CD4-positive, alpha-beta T cell treated with Interleukin-2 at 100 ng/mL for 4 hours (primary cell): ENCODE results near the gene ARPC2.

Experiments
- DNase-seq: peaks from one replicate; pipeline ENCODE4 v3.0.0-alpha.2; 2020; ENCODE audit warnings: low spot score

ARPC2 gene

GRCh38 chr2:218255446-218255845 is 38.5 kb downstream of the ARPC2 start:
- DNase-seq, result no peak

- no peak for DNase-seq
Observed at GRCh38 chr2:218256612-218257350, 39.8 kb downstream of the ARPC2 start.

DNA sequence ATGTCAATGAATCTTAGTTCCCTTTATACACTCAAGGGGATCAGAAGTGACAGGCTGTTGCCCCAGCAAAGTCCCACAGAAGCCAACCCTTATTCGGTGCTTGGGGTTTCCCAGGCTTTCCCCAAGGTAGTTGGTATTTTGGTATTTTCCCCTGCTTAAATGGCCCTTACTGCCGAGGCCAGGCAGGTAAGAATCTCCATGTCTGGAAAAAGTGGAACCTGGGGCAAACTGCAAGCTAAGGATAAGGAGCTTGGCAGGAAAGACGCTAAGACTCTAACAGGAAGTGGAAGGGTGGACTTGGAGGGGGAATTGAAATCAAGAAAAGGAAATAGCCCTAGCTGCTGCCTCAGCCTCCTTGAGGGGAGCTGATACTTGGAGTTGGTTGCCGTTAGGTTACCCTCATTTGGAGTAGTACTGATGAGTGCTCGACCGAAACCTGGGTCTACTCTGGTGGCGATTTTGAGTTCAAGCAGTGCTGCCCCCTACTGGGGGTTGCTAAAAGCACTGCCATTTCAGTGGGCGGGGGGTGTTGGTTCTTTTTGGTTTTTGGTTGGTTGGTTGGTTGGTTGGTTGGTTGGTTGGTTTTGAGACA is 40.5 kb downstream of the ARPC2 start:
- DNase-seq, result peak; percentile 79

- DNase-seq, result no peak
Observed at GRCh38 chr2:218259099-218259961, 42.3 kb downstream of the ARPC2 start.

DNA sequence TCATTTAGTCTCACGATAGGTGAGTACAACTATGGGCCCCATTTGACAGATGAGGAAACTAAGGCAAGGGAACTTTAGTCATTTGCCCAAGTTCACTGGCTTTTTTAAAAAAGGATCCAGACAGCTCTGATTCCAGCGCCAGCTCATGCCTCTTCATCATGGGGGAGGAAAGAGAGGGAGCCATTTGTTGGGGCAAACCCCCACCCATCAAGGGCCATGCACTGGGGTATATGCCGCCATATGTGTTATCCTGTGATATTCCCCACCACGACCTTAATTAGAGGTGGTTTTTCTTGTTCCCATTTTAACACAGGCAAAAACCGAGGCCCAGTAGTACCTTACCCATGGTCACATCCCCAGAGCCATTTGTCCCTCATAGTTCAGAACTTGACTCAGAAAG is 43.2 kb downstream of the ARPC2 start:
- no peak for DNase-seq

DNA sequence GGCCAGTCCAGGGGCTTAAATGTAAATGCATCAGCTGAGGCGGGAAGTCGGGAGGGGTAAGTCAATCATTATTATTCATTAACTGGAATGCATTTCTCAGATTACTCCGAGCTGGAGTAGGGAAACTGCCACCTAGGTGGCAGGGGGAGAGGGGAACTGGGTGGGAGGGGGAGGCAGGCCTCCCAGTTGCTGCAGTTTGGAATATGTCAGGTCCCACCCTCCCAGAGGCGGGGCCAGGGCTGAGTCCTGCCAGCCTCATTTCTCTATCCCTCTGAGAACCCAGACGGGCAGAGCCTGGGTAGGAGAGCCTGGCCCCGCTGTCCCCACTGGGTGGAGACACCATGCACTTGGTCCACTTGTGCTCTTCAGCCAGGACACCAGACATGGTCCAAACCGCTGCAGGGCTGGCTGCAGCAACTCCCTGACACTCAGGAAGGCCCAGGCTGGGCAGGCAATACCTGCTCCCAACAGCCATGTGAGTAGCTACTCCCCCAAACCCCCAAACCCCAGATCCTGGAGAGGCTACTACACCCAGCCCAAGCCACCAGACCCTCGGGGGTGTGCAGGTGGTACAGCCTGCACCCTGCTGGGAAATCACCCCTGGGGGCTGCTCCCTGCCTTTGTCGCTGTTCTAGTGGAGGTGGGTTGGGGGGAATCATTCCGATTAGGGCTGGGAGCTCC is 43.9 kb downstream of the ARPC2 start, which contains the start of gene GPBAR1:
TSS of gene GPBAR1 (plus strand) at position 274 of the 681 bp plus-strand sequence. CDS start 1,710 bp downstream, outside the sequence.
- no peak for DNase-seq

DNA sequence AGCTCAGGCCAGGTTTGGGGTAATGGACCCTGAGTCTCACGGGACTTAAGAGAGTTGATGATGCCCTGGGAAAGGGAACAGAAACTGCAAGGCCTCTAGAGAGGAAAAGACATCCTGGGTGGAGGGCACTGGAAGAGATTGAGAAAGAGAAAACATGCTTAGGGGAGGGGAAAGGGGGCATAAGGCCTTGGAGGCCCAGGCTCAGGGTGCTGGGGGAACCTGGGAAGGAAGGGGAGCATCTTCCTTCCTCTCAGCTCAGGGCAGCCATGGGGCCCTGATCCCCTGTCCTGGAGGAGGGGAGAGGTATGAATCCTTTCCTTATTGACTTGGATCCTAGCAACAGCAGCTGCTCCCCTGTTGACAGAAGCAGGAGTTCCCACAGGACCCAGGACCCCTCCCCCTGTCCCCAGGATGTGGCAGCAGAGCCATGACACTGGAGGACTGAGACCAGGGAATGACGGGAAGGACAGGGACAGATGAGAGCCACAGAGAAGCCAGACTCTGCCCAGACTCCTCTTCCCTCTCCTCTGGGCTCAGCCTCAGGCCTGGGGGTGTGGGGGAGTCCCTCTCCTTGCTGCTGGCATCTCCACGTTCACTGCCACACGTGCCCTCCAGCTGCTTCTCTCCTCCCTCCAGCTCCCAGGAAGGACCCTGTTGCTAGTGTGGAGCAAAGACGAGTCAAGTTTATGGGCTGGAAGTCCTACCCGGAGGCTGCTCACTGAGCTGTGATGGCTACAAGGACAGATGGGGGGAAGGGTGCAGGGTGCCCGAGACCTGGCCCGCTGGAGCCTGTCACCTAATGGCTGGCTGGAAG is 44.6 kb downstream of the ARPC2 start:
- no peak for DNase-seq

GRCh38 chr2:218262237-218262600 is 45.2 kb downstream of the ARPC2 start:
- no peak for DNase-seq

DNA sequence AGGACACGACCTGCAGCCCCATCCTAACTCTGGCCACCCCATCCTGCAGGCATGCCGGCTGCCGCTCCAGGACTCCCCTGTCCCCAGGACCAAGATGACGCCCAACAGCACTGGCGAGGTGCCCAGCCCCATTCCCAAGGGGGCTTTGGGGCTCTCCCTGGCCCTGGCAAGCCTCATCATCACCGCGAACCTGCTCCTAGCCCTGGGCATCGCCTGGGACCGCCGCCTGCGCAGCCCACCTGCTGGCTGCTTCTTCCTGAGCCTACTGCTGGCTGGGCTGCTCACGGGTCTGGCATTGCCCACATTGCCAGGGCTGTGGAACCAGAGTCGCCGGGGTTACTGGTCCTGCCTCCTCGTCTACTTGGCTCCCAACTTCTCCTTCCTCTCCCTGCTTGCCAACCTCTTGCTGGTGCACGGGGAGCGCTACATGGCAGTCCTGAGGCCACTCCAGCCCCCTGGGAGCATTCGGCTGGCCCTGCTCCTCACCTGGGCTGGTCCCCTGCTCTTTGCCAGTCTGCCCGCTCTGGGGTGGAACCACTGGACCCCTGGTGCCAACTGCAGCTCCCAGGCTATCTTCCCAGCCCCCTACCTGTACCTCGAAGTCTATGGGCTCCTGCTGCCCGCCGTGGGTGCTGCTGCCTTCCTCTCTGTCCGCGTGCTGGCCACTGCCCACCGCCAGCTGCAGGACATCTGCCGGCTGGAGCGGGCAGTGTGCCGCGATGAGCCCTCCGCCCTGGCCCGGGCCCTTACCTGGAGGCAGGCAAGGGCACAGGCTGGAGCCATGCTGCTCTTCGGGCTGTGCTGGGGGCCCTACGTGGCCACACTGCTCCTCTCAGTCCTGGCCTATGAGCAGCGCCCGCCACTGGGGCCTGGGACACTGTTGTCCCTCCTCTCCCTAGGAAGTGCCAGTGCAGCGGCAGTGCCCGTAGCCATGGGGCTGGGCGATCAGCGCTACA is 45.9 kb downstream of the ARPC2 start:
- no peak for DNase-seq

- no peak for DNase-seq
Observed at GRCh38 chr2:218263817-218264641, 47.0 kb downstream of the ARPC2 start.

DNA sequence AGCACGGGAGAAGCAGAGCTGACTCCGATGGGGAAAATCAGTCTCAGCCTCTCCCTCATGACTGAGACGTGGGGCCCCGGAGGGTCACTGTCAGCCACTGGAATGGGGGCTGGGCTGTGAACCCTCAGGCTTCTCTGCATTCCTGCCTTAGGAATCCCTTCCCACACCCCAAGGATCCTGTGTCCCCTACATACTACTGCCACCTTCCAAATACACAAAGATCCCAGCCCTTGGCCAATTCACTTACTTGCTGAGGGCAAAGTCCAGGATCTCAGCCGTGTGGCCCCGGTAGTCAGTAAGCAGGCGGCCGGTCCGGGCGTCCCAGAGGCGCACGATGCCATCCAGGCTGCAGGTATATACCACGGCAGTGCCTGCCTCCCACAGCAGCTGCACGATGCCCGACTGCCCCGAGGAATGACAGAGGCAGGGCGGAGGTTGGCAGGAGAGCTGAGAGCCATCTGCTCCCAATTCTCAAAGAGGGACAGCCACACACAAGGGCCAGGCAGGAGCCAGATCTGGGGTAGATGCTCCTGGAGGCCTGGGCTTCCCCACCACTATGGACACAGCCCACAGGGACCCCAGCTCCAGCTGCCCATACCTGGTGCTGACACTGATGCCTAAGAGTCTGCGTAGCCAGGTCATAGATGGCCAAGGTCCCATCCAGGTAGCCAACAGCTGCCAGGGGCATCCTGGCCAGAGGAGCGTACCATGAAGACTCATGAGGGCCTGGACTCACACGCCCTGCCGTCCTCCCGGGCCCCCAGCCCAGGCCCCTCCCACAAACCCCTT is 48.0 kb downstream of the ARPC2 start:
- no peak for DNase-seq

DNA sequence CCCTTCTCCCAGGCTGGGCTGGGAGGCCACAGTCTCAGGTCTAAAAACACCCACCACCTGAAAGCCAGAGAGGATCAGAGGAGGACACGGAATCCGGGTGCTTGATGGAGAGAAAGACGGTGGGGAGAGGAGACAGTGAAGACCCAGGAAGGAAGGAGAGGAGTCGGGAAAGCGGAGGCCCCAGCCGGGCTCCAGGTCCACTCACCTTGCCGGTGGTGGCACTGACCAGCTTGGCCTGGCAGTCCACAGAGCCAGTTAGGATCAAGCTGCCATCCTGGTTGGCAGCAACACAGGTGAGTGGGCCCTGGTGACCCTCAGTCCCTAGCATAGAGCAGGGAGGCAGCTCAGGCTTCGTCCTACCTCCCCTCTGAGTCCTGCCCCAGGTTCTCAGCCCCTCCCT is 48.6 kb downstream of the ARPC2 start:
- no peak for DNase-seq

- no peak for DNase-seq
Observed at GRCh38 chr2:218266316-218266979, 49.5 kb downstream of the ARPC2 start.

- no peak for DNase-seq
Observed at GRCh38 chr2:218267259-218267658, 50.3 kb downstream of the ARPC2 start.

DNA sequence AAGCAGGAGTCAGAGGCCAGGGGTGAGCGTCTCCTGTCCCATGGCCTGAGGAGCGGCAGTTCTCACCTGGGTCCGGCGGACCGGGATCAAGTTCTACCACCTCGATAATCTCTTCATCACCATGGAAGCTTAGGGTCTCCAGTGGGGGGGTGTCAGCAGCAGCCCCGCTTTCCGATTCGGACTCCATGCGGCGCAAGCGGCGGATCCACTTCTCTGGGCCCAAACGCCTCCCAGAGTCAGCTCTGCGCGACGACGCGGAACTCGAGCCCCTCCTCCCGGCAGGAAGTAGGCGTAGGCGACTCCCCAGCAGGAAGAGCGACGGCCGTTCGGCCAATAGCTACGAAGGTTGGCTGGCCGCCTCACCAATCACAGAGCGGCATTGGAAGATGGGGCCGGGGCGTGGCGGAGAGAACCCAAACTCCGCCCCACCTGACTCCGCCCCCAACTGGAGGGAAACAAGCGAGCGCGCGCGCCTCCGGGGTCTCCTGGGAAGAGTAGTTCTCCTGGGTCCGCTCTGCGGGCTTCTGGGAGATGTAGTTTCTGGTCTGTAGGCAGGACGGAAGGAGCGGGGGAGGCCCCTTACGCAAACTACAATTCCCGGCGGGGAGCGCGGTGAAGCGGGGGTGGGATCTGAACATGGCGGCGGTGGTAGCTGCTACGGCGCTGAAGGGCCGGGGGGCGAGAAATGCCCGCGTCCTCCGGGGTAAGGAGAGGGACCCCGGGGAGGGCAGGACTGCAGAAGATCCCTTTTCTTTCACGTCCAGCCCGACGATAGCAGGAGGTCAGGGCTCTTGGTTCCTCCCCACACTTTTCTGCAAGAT is 53.1 kb downstream of the ARPC2 start, which contains the start of the genes AAMP and PNKD:
TSS of gene AAMP (minus strand) at position 238 of the 821 bp plus-strand sequence. CDS start at position 187, 51 bp downstream.
TSS of gene PNKD (plus strand) at position 620 of the 821 bp plus-strand sequence. CDS start at position 637, 17 bp downstream.
- DNase-seq, result peak; percentile 100

- no peak for DNase-seq
Observed at GRCh38 chr2:218270721-218271486, 53.9 kb downstream of the ARPC2 start.
